HCT116 (cell line): ENCODE results near the gene HDAC5. TPM values are rescaled to one million over a fixed set of nuclear protein-coding genes. Genes with fewer than 3 reads are reported as not detected.

Experiments
- ATAC-seq: fragments of 200-7000 bp; cut with Tn5 transposase; 2 replicates; pipeline ENCODE4 v1.9.1; 2020; ENCODE audit warnings: mild to moderate bottlenecking, moderate library complexity
- BruUV-seq: library from RNA; stranded (reverse); fragments of 400-500 nt; replicated peaks from 2 replicates; lab custom pipeline; 2021; lab: Mats Ljungman, UMichigan
- CTCF ChIA-PET: fragments of 300-600 bp; sonication (Branson Sonifier 250); formaldehyde crosslinking; loops from one replicate; lab custom pipeline; 2021; ENCODE audit warnings: antibody characterized with exemption; lab: Charles Lee
- POLR2A ChIA-PET: fragments of 300-600, 350-600 bp; sonication (Branson Sonifier 250); formaldehyde crosslinking; loops from one replicate; lab custom pipeline; 2021; ENCODE audit warnings: antibody characterized with exemption; lab: Charles Lee
- RAD21 ChIA-PET, 2 experiments: fragments of 300-600 bp; sonication (Branson Sonifier 250); formaldehyde crosslinking; loops; one replicate each; lab custom pipeline; 2023; ENCODE audit warnings: low total read pairs in 2 of 2; ENCODE audit not compliant: uncharacterized antibody in 2 of 2, unreplicated experiment in 2 of 2, low non-redundant PET in 1 of 2; lab: Charles Lee
- DNase-seq: peaks from one replicate; pipeline ENCODE4 v3.0.0-alpha.2; 2010; ENCODE audit warnings: low read depth, low spot score
- H2AFZ ChIP-seq: fragments of 200-600 bp; shearing (Covaris generic), sonication (generic); 2 replicates; pipeline ENCODE4 v1.6.1; 2017; ENCODE audit warnings: low read depth, mixed run types, mixed read lengths, antibody characterized with exemption, low read length; ENCODE audit not compliant: poor library complexity, severe bottlenecking
- H3K27ac ChIP-seq: 2 replicates; pipeline ENCODE4 v1.5.1; 2012; ENCODE audit warnings: low read depth, low read length
- H3K27me3 ChIP-seq: fragments of 200-600 bp; sonication (generic); 2 replicates; pipeline ENCODE4 v1.6.1; 2016; ENCODE audit warnings: mixed run types, low read length, mixed read lengths; ENCODE audit not compliant: insufficient read depth
- H3K36me3 ChIP-seq, 2 experiments: fragments of 200-500 bp in 1 of 2; fragments of 200-600 bp in 1 of 2; sonication (Bioruptor generic) in 1 of 2; sonication (generic) in 1 of 2; 2 replicates each; pipeline versions ENCODE4 v1.5.1 to v1.6.1; 2014 to 2016; ENCODE audit warnings: low read length in 2 of 2, inconsistent platforms in 1 of 2, mixed read lengths in 1 of 2, mixed run types in 1 of 2; ENCODE audit not compliant: insufficient read depth in 2 of 2, control insufficient read depth in 1 of 2
- H3K4me1 ChIP-seq, 2 experiments: fragments of 200-600 bp in 1 of 2; sonication (generic) in 1 of 2; 2 replicates each; pipeline versions ENCODE4 v1.5.1 to v1.6.1; 2012 to 2017; ENCODE audit warnings: low read length in 2 of 2, inconsistent platforms in 1 of 2, mild to moderate bottlenecking in 1 of 2, mixed read lengths in 1 of 2, mixed run types in 1 of 2, moderate library complexity in 1 of 2; ENCODE audit not compliant: insufficient read depth in 2 of 2, control insufficient read depth in 1 of 2
- H3K4me2 ChIP-seq: fragments of 200-600 bp; sonication (generic); 2 replicates; pipeline ENCODE4 v1.6.1; 2017; ENCODE audit warnings: mixed run types, low read length, mixed read lengths
- H3K4me3 ChIP-seq, 2 experiments: fragments of 200-600 bp in 1 of 2; sonication (generic) in 1 of 2; replicated peaks in 1 of 2; 2 replicates each; pipeline ENCODE4 v1.5.1; 2011 to 2016; ENCODE audit warnings: low read length in 2 of 2, control low read depth in 1 of 2, low read depth in 1 of 2, mild to moderate bottlenecking in 1 of 2, mixed read lengths in 1 of 2, mixed run types in 1 of 2
- H3K79me2 ChIP-seq: fragments of 200-600 bp; sonication (generic); 2 replicates; pipeline ENCODE4 v1.6.1; 2017; ENCODE audit warnings: mild to moderate bottlenecking, mixed run types, low read length, moderate library complexity, mixed read lengths; ENCODE audit not compliant: insufficient read depth
- H3K9ac ChIP-seq: fragments of 200-600 bp; sonication (generic); 2 replicates; pipeline ENCODE4 v1.6.1; 2016; ENCODE audit warnings: low read length, mixed read lengths
- H3K9me2 ChIP-seq: fragments of 200-600 bp; sonication (generic), shearing (Covaris generic); 2 replicates; pipeline ENCODE4 v1.6.1; 2017; ENCODE audit warnings: mixed run types, mild to moderate bottlenecking, moderate library complexity; ENCODE audit not compliant: insufficient read depth
- H3K9me3 ChIP-seq, 2 experiments: fragments of 200-500 bp in 1 of 2; fragments of 200-600 bp in 1 of 2; sonication (Bioruptor generic) in 1 of 2; sonication (generic) in 1 of 2; 2 replicates each; pipeline ENCODE4 v1.6.1; 2014 to 2017; ENCODE audit warnings: low read length in 2 of 2, mixed read lengths in 2 of 2, inconsistent platforms in 1 of 2, low read depth in 1 of 2, mild to moderate bottlenecking in 1 of 2, mixed run types in 1 of 2, moderate library complexity in 1 of 2; ENCODE audit not compliant: control insufficient read depth in 1 of 2, insufficient read depth in 1 of 2
- H4K20me1 ChIP-seq: fragments of 200-600 bp; sonication (generic), shearing (Covaris generic); 2 replicates; pipeline ENCODE4 v1.6.1; 2017; ENCODE audit warnings: mixed run types, mild to moderate bottlenecking, moderate library complexity; ENCODE audit not compliant: insufficient read depth
- CBX3 ChIP-seq: IDR thresholded peaks from 2 replicates; pipeline ENCODE4 v1.6.1; 2012; ENCODE audit warnings: low read depth
- CEBPB ChIP-seq: IDR thresholded peaks from 2 replicates; pipeline ENCODE4 v1.6.1; 2012; ENCODE audit warnings: low read depth
- EZH2 ChIP-seq: fragments of 200-600 bp; sonication (generic); IDR thresholded peaks from 2 replicates; pipeline ENCODE4 v1.6.1; 2017; ENCODE audit warnings: antibody characterized with exemption, mixed run types
- EZH2phosphoT487 ChIP-seq: fragments of 200-600 bp; IDR thresholded peaks from 2 replicates; pipeline ENCODE4 v1.6.1; 2018; ENCODE audit warnings: antibody characterized with exemption, borderline replicate concordance
- JUND ChIP-seq: IDR thresholded peaks from 2 replicates; pipeline ENCODE4 v1.6.1; 2012
- POLR2A ChIP-seq: IDR thresholded peaks from 2 replicates; pipeline ENCODE4 v1.7.0; 2011; ENCODE audit warnings: borderline replicate concordance; ENCODE audit not compliant: insufficient read depth, insufficient read length; ENCODE audit errors: extremely low read depth
- SIN3A ChIP-seq: IDR thresholded peaks from 2 replicates; pipeline ENCODE4 v1.6.1; 2012; ENCODE audit warnings: low read depth
- SRF ChIP-seq: IDR thresholded peaks from 2 replicates; pipeline ENCODE4 v1.6.1; 2012; ENCODE audit warnings: low read depth
- TCF7L2 ChIP-seq: IDR thresholded peaks from 2 replicates; pipeline ENCODE4 v1.7.0; 2011; ENCODE audit warnings: borderline replicate concordance, inconsistent platforms; ENCODE audit not compliant: insufficient read depth, insufficient read length; ENCODE audit errors: extremely low read depth
- YY1 ChIP-seq: IDR thresholded peaks from 2 replicates; pipeline ENCODE4 v1.6.1; 2011; ENCODE audit warnings: low read length, low read depth, moderate library complexity, mild to moderate bottlenecking; ENCODE audit not compliant: insufficient replicate concordance; ENCODE audit errors: extremely low read depth
- ZFX ChIP-seq: fragments of 450-650 bp; IDR thresholded peaks from 2 replicates; pipeline ENCODE4 v1.6.1; 2017
- ZNF274 ChIP-seq: fragments of 200-500 bp; sonication (Bioruptor generic); IDR thresholded peaks from 2 replicates; pipeline ENCODE4 v1.6.1; 2014; ENCODE audit warnings: mild to moderate bottlenecking, low read depth, low read length, inconsistent platforms
- intact Hi-C: fragments of 100-400 bp; cut with micrococcal nuclease; formaldehyde crosslinking; loops from 2 replicates; pipeline ENCODE4 v1.10.0; 2022
- total RNA-seq: library from RNA; stranded (reverse); gene quantifications from one replicate; pipeline ENCODE4 v1.2.1, GENCODE V29; 2021; ENCODE audit not compliant: unreplicated experiment
- TF ChIP-seq, protein P1 (sequence below): IDR thresholded peaks from 2 replicates; pipeline ENCODE4 v1.6.1; 2012; ENCODE audit warnings: low read depth
- TF ChIP-seq, protein P2 (sequence below): IDR thresholded peaks from 2 replicates; pipeline ENCODE4 v1.6.1; 2012
- TF ChIP-seq, protein P3 (sequence below): IDR thresholded peaks from 2 replicates; pipeline ENCODE4 v1.6.1; 2012
- TF ChIP-seq, protein P4 (sequence below): IDR thresholded peaks from 2 replicates; pipeline ENCODE4 v1.6.1; 2011; ENCODE audit warnings: mild to moderate bottlenecking, low read length, moderate library complexity; ENCODE audit not compliant: insufficient replicate concordance; ENCODE audit errors: extremely low read depth

Gene HDAC5
- total RNA-seq, 1 experiment from 2014 or later: 32.9 TPM

DNA sequence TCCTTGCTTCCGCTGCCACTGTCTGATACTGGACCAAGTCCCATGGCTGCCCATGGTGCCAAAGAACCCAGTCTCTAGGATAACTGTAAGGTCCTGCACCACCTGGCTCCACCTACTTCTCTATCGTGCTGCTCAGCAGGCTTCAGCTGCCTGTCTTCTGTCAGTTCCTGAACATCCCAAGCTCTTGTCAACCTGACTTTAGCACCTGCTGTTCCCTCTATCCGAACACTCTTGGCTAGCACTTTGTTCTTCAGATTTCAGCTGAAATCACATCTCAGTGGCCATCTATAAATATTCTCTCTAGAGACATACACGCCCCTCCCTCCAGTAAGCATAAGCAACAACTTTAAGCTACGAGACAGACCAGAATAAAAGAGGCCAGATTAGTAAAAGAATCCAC, 93.7 kb downstream of the HDAC5 start:
- peaks cover 17 to 30% of the 10 kb centered on the region in 2 experiments; a peak in 2 of 4 replicates for H3K36me3 ChIP-seq
- intact Hi-C loops: no loop called here
- 0 out of 2 replicates have a peak, but pooled peaks cover 5% of the 10 kb centered on the region for H4K20me1 ChIP-seq
- H3K79me2 ChIP-seq: no peaks in the 10 kb centered on the region
- ChIA-PET POLR2A (no interaction called here), CTCF (interaction anchor here (1.1 kb wide), 1 partner anchor 11 kb away, joined by 3 read pairs; no protein-coding TSS in a partner anchor), RAD21 (no interaction called here)
- no peak overlapping the region for H3K4me3 ChIP-seq
- no peak overlapping the region for H2AFZ ChIP-seq
- no peak overlapping the region for H3K27ac ChIP-seq
- BruUV-seq: TSS peak; percentile 16
- no peak overlapping the region for H3K4me2 ChIP-seq
- H3K9ac ChIP-seq: no peak overlapping the region
- TF ChIP-seq, protein P1, sequence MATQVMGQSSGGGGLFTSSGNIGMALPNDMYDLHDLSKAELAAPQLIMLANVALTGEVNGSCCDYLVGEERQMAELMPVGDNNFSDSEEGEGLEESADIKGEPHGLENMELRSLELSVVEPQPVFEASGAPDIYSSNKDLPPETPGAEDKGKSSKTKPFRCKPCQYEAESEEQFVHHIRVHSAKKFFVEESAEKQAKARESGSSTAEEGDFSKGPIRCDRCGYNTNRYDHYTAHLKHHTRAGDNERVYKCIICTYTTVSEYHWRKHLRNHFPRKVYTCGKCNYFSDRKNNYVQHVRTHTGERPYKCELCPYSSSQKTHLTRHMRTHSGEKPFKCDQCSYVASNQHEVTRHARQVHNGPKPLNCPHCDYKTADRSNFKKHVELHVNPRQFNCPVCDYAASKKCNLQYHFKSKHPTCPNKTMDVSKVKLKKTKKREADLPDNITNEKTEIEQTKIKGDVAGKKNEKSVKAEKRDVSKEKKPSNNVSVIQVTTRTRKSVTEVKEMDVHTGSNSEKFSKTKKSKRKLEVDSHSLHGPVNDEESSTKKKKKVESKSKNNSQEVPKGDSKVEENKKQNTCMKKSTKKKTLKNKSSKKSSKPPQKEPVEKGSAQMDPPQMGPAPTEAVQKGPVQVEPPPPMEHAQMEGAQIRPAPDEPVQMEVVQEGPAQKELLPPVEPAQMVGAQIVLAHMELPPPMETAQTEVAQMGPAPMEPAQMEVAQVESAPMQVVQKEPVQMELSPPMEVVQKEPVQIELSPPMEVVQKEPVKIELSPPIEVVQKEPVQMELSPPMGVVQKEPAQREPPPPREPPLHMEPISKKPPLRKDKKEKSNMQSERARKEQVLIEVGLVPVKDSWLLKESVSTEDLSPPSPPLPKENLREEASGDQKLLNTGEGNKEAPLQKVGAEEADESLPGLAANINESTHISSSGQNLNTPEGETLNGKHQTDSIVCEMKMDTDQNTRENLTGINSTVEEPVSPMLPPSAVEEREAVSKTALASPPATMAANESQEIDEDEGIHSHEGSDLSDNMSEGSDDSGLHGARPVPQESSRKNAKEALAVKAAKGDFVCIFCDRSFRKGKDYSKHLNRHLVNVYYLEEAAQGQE: no peak
- no peak for TF ChIP-seq YY1
- TF ChIP-seq ZNF274: no peak
- TF ChIP-seq EZH2phosphoT487: no peak
- no peak for TF ChIP-seq POLR2A
- TF ChIP-seq CEBPB: no peak
- TF ChIP-seq, protein P2, sequence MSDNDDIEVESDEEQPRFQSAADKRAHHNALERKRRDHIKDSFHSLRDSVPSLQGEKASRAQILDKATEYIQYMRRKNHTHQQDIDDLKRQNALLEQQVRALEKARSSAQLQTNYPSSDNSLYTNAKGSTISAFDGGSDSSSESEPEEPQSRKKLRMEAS: no peak
- no peak for TF ChIP-seq SIN3A
- no peak for TF ChIP-seq TCF7L2
- TF ChIP-seq SRF: no peak
- TF ChIP-seq, protein P3, sequence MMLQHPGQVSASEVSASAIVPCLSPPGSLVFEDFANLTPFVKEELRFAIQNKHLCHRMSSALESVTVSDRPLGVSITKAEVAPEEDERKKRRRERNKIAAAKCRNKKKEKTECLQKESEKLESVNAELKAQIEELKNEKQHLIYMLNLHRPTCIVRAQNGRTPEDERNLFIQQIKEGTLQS: no peak
- TF ChIP-seq, protein P4, sequence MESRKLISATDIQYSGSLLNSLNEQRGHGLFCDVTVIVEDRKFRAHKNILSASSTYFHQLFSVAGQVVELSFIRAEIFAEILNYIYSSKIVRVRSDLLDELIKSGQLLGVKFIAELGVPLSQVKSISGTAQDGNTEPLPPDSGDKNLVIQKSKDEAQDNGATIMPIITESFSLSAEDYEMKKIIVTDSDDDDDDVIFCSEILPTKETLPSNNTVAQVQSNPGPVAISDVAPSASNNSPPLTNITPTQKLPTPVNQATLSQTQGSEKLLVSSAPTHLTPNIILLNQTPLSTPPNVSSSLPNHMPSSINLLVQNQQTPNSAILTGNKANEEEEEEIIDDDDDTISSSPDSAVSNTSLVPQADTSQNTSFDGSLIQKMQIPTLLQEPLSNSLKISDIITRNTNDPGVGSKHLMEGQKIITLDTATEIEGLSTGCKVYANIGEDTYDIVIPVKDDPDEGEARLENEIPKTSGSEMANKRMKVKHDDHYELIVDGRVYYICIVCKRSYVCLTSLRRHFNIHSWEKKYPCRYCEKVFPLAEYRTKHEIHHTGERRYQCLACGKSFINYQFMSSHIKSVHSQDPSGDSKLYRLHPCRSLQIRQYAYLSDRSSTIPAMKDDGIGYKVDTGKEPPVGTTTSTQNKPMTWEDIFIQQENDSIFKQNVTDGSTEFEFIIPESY: no peak
- TF ChIP-seq ZFX: no peak
- no peak for TF ChIP-seq JUND
- no peak for TF ChIP-seq EZH2
- TF ChIP-seq CBX3: no peak
- DNase-seq: no peak
- no peaks in the 10 kb centered on the region for H3K9me2 ChIP-seq
- no peaks in the 10 kb centered on the region for H3K27me3 ChIP-seq
- no peak for ATAC-seq
- no peaks in the 10 kb centered on the region for H3K4me1 ChIP-seq
- H3K9me3 ChIP-seq: no peaks in the 10 kb centered on the region
